GM12864 (cell line): ENCODE measurements around the gene AHNAK.
"Not testable (repeated sequence)": the region's sequence is repeated elsewhere in the genome, so short reads cannot be mapped to it uniquely, and the experiment has no call there.

Source experiments
- DNase-seq: peaks from one replicate; pipeline ENCODE4 v3.0.0-alpha.2; 2011; ENCODE audit warnings: low read depth
- H3K4me3 ChIP-seq: 2 replicates; pipeline ENCODE4 v1.5.1; 2011; ENCODE audit warnings: mild to moderate bottlenecking, low read depth, low read length, control low read depth
- TF ChIP-seq, protein P1 (sequence below): IDR thresholded peaks from 2 replicates; pipeline ENCODE4 v1.5.1; 2011; ENCODE audit warnings: low read depth, mild to moderate bottlenecking, moderate library complexity, low read length, control low read depth, inconsistent platforms; ENCODE audit errors: missing control alignments

Gene AHNAK

DNA sequence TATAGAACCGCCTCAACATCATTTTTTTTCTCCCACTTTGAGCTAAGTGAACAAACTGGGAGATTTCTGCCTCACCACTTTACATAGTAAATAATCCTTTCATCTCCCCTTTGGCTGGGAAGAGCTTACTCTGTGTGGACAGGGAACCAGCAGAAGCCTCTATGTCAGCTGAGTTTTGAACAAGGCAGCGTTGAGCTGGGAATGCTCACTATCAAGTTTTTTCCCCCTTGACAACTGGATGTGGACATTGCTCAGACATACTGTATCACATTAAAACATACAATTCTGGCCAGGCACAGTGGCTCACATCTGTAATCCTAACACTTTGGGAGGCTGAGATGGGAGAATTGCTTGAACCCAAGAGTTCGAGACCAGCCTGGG is 46.0 kb downstream of the AHNAK start:
- no peak overlapping the region for H3K4me3 ChIP-seq
- no peak for DNase-seq
- TF ChIP-seq, protein P1, sequence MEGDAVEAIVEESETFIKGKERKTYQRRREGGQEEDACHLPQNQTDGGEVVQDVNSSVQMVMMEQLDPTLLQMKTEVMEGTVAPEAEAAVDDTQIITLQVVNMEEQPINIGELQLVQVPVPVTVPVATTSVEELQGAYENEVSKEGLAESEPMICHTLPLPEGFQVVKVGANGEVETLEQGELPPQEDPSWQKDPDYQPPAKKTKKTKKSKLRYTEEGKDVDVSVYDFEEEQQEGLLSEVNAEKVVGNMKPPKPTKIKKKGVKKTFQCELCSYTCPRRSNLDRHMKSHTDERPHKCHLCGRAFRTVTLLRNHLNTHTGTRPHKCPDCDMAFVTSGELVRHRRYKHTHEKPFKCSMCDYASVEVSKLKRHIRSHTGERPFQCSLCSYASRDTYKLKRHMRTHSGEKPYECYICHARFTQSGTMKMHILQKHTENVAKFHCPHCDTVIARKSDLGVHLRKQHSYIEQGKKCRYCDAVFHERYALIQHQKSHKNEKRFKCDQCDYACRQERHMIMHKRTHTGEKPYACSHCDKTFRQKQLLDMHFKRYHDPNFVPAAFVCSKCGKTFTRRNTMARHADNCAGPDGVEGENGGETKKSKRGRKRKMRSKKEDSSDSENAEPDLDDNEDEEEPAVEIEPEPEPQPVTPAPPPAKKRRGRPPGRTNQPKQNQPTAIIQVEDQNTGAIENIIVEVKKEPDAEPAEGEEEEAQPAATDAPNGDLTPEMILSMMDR: no peak

DNA sequence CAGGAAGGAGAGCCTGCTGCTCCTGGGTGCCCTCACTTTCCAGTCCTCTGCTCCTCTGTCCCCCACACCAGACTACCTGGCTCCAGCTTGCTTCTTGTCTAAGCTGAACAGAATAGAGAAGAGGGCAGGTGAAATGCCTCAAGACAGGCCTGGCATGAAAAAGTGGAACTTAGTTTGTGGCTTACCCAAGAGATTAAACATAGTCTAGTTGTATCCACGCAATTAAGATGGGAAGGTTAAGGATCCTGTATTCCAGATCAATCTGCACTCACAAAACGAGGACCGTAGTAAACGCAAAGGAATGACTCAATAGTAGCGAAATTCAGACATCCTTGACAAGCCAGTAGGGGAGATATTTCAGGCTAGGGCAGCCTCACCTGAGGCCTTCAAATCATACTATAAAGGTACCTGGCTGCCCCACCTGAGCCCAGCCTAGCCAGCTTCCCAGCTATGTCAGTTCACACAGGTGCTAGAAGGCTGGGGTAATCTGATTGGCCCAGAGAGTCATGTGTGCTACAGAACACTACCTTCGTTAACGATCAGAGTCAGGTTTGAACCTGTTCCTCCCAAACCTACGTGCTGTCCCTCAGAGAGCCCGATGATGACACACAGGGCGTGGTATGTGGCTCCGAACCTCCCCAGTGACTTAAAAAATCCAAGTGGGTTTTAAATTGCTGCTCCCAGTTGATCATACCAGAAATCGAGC is 46.5 kb downstream of the AHNAK start:
- no peak overlapping the region for H3K4me3 ChIP-seq
- no peak for DNase-seq
- TF ChIP-seq, protein P1: no peak

DNA sequence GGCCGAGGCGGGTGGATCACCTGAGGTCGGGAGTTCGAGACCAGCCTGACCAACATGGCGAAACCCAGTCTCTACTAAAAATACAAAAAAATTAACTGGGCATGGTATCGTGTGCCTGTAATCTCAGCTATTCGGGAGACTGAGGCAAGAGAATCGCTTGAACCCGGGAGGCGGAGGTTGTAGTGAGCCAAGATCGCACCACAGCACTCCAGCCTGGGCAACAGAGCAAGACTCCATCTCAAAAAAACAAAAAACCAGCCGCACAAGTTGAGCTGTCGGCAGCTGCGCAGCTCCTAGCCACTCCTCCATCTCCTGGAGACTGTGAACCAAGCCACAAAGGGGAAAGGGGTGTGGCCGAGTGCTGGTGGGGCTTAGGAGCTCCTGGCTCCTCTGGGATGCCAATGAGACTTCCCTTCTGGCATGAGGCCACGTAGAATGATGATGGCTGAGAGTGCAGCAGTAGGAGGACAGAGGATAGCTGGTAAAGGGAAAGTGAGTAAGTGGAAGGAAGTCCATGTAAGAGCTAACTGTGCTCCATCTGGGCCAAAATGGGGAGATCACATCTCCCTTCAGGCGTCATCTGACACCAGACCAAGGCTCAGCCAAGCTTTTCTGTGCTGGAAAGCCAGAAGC is 47.2 kb downstream of the AHNAK start:
- not testable (repeated sequence) for H3K4me3 ChIP-seq, DNase-seq

DNA sequence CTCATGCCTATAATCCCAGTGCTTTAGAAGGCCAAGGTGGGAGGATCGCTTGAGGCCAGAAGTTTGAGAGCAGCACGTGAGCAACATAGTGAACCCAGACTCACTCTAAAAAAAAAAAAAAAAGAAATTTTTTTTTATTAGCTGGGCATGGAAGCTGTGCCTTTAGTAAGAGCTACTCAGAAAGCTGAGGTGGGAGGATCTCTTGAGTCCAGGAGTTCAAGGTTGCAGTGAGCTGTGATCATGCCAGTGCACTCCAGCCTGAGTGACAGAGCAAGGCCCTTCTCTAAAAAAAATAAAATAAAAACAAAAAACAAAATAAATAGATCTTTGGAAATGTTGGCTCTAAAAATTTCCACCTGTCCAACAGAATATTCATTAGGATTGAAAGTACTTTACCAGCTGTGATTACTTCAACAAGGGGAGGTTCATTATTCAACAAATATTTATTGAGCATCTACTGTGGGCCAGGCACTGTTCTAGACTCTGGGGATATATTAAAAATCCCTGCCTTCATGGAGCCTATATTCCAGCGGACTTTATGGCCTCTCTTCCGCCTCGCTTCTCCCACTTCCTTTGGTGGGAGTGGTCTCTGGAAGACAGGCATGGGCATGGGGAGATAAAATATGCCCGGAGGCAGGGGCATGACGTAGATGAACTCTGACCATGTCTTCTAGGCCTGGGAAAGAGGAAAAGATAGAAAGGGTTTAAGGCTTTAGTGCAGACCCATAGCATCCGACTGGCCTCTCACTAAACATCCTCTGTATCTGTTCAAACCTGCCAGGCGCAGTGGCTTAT is 47.9 kb downstream of the AHNAK start:
- no peak overlapping the region for H3K4me3 ChIP-seq
- DNase-seq: no peak
- TF ChIP-seq, protein P1: no peak

DNA sequence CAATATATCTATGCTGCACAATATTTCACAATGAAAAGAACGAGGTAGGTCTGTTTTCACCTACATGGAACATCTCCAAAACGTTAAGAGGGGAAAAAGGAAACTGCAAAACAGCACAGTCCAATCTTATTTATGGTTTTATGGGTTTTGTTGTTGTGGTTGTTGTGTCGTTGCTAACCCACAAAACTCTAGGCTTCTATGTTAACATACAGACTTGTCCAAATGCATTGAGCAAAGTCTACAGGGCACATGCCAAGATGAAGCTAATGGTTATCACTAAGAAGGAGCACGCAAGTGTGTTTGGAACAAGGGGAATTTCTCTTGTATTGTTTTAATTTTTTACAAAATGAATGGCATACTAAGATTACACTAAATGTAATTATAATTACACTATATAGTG is 48.6 kb downstream of the AHNAK start:
- no peak for DNase-seq
- H3K4me3 ChIP-seq: no peak overlapping the region
- TF ChIP-seq, protein P1: no peak

DNA sequence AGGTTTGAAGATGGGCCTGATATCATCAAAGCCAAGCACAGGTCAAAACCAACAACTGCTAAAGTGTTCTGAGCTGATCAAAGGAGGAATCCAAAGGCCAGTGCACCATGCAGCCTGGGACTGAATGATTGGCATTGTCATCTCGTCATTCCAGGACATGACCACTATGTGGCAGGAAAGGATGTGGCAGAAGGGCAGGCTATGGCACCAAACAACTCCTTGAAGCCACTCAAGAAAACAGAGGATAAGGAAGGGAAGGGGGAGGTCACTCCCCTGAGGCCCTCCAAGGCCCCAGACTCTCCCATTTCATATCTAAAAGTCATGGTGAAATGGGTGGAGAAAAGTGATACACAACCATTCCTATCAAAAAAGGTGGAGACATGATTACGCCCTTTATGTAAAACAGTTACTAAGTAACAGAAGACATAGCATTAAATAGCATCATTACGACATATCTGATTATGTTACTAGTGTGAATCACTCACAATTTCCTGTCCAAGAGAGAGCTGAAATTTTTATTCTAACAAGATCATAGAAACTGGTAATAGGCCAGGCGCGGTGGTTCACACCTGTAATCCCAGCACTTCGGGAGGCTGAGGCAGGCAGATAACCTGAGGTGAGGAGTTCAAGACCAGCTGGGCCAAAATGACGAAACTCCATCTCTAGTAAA is 49.3 kb downstream of the AHNAK start:
- H3K4me3 ChIP-seq: no peak overlapping the region
- no peak for DNase-seq
- TF ChIP-seq, protein P1: peak; percentile 50

DNA sequence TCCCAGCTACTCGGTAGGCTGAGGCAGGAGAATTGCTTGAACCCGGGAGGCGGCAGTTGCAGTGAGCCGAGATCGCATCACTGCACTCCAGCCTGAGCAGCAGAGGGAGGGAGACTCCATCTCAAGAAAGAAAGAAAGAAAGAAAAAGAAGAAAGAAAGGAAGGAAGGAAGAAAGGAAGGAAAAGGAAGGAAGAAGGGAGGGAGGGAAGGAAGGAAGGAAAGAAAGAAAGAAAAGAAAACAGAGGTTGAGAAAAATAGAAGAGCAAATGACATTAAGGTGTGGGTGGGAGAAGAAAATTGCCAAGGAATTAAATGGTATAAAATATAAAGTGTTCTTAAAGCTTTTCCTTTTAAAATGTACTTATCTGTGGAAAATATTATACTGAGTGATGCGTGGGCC is 49.9 kb downstream of the AHNAK start:
- no peak for DNase-seq
- H3K4me3 ChIP-seq: no peak overlapping the region
- TF ChIP-seq, protein P1: no peak
